H1 (cell line): ENCODE measurements around the gene PRG3. TPM values are rescaled to one million over a fixed set of nuclear protein-coding genes. Genes with fewer than 3 reads are reported as not detected.
A peak's percentile ranks its signal among the peaks of the same experiment; 100 is the strongest.

Source experiments
- CTCF ChIA-PET: fragments of 300-600 bp; sonication (Branson Sonifier 250); formaldehyde crosslinking; loops from one replicate; lab custom pipeline; 2021; ENCODE audit not compliant: partially characterized antibody; lab: Charles Lee
- POLR2A ChIA-PET: fragments of 300-600 bp; sonication (Branson Sonifier 250); formaldehyde crosslinking; loops from one replicate; lab custom pipeline; 2021; ENCODE audit warnings: inconsistent platforms; ENCODE audit not compliant: partially characterized antibody; lab: Charles Lee
- DNase-seq, 2 experiments: peaks; one replicate each; pipeline versions ENCODE4 v3.0.0 to v3.0.0-alpha.2; 2010 to 2022; ENCODE audit warnings: low spot score in 2 of 2, low read depth in 1 of 2, mixed read lengths in 1 of 2
- FAIRE-seq: peaks from 2 replicates; lab custom pipeline; 2011; peaks lifted over from hg19 to GRCh38; lab: Jason Lieb, UNC
- H2AFZ ChIP-seq: 2 replicates; pipeline ENCODE4 v1.8.1; 2012; ENCODE audit warnings: low read length, inconsistent platforms
- H2AK5ac ChIP-seq: 2 replicates; pipeline ENCODE4 v1.6.1; 2013; ENCODE audit warnings: low read depth, low read length
- H2BK120ac ChIP-seq: replicated peaks from 2 replicates; pipeline ENCODE3; 2013; ENCODE audit warnings: low read depth, low read length, inconsistent platforms
- H2BK12ac ChIP-seq: 2 replicates; pipeline ENCODE4 v1.6.1; 2013; ENCODE audit warnings: low read depth, low read length
- H2BK15ac ChIP-seq: 2 replicates; pipeline ENCODE4 v1.6.1; 2013; ENCODE audit warnings: low read length
- H2BK20ac ChIP-seq: 2 replicates; pipeline ENCODE4 v1.6.1; 2013; ENCODE audit warnings: low read length
- H2BK5ac ChIP-seq: 2 replicates; pipeline ENCODE4 v1.6.1; 2013; ENCODE audit warnings: low read depth, low read length
- H3K14ac ChIP-seq: 2 replicates; pipeline ENCODE4 v1.6.1; 2013; ENCODE audit warnings: inconsistent platforms; ENCODE audit not compliant: insufficient read length
- H3K18ac ChIP-seq: 2 replicates; pipeline ENCODE4 v1.6.1; 2013; ENCODE audit warnings: low read length; ENCODE audit errors: extremely low read depth
- H3K23ac ChIP-seq: 2 replicates; pipeline ENCODE4 v1.6.1; 2013; ENCODE audit warnings: inconsistent platforms; ENCODE audit not compliant: insufficient read length
- H3K23me2 ChIP-seq: 2 replicates; pipeline ENCODE4 v1.6.1; 2013; ENCODE audit warnings: low read depth, low read length
- H3K27ac ChIP-seq: 2 replicates; pipeline ENCODE4 v1.6.1; 2011; ENCODE audit warnings: low read depth, low read length, inconsistent platforms
- H3K27me3 ChIP-seq, 4 experiments: replicated peaks in 1 of 4; 1 replicate in 1 of 4; 2 replicates in 3 of 4; pipeline versions ENCODE4 v1.6.1 to v1.8.1; 2011 to 2013; ENCODE audit warnings: low read length in 3 of 4, mild to moderate bottlenecking in 3 of 4, inconsistent platforms in 2 of 4, mixed read lengths in 2 of 4, moderate library complexity in 1 of 4; ENCODE audit not compliant: control insufficient read depth in 3 of 4, insufficient read depth in 3 of 4; ENCODE audit errors: extremely low read depth in 1 of 4
- H3K36me3 ChIP-seq, 4 experiments: 2 replicates each; pipeline versions ENCODE4 v1.6.1 to v1.8.1; 2011 to 2013; ENCODE audit warnings: mild to moderate bottlenecking in 4 of 4, low read length in 3 of 4, moderate library complexity in 2 of 4, control low read depth in 1 of 4, inconsistent platforms in 1 of 4; ENCODE audit not compliant: insufficient read depth in 4 of 4, control insufficient read depth in 2 of 4
- H3K4ac ChIP-seq: replicated peaks from 2 replicates; pipeline ENCODE3; 2013; ENCODE audit warnings: low read length, low read depth, mixed read lengths, inconsistent platforms; ENCODE audit not compliant: insufficient read length
- H3K4me1 ChIP-seq, 4 experiments: replicated peaks in 1 of 4; 1 replicate in 1 of 4; 2 replicates in 3 of 4; pipeline versions ENCODE4 v1.6.1 to v1.8.1; 2011 to 2013; ENCODE audit warnings: low read length in 3 of 4, inconsistent platforms in 2 of 4, mixed read lengths in 1 of 4; ENCODE audit not compliant: insufficient read depth in 4 of 4, control insufficient read depth in 3 of 4
- H3K4me2 ChIP-seq, 2 experiments: 2 replicates each; pipeline versions ENCODE4 v1.6.1 to v1.8.1; 2011 to 2013; ENCODE audit warnings: low read depth in 2 of 2, low read length in 2 of 2, control low read depth in 1 of 2, inconsistent platforms in 1 of 2, mild to moderate bottlenecking in 1 of 2; ENCODE audit not compliant: insufficient read depth in 1 of 2
- H3K4me3 ChIP-seq, 4 experiments: fragments of 200-600, 300-600 bp in 1 of 4; sonication (generic), shearing (Covaris generic), sonication (Bioruptor Twin) in 1 of 4; 2 replicates each; pipeline versions ENCODE4 v1.5.1 to v1.8.1; 2011 to 2016; ENCODE audit warnings: low read length in 4 of 4, low read depth in 3 of 4, control low read depth in 2 of 4, inconsistent platforms in 2 of 4, mild to moderate bottlenecking in 2 of 4, mixed read lengths in 1 of 4, moderate library complexity in 1 of 4; ENCODE audit not compliant: insufficient read depth in 2 of 4; ENCODE audit errors: extremely low read depth in 1 of 4
- H3K56ac ChIP-seq: replicated peaks from 2 replicates; pipeline ENCODE3; 2013; ENCODE audit warnings: low read depth, mild to moderate bottlenecking, mixed read lengths, low read length, inconsistent platforms; ENCODE audit not compliant: insufficient read length
- H3K79me1 ChIP-seq: 2 replicates; pipeline ENCODE4 v1.6.1; 2013; ENCODE audit warnings: low read depth, low read length, control low read depth
- H3K79me2 ChIP-seq, 2 experiments: 2 replicates each; pipeline versions ENCODE4 v1.6.1 to v1.8.1; 2012 to 2013; ENCODE audit warnings: low read length in 2 of 2, mild to moderate bottlenecking in 2 of 2, inconsistent platforms in 1 of 2; ENCODE audit not compliant: insufficient read depth in 2 of 2, control insufficient read depth in 1 of 2
- H3K9ac ChIP-seq, 4 experiments: replicated peaks in 1 of 4; 1 replicate in 1 of 4; 2 replicates in 3 of 4; pipeline versions ENCODE4 v1.6.1 to v1.8.1; 2011 to 2013; ENCODE audit warnings: low read depth in 3 of 4, low read length in 3 of 4, control low read depth in 2 of 4, mild to moderate bottlenecking in 2 of 4, moderate library complexity in 2 of 4, inconsistent platforms in 1 of 4; ENCODE audit errors: extremely low read depth in 1 of 4
- H3K9me3 ChIP-seq, 2 experiments: 2 replicates each; pipeline versions ENCODE4 v1.6.1 to v1.8.1; 2012 to 2013; ENCODE audit warnings: mild to moderate bottlenecking in 2 of 2, moderate library complexity in 2 of 2, control low read depth in 1 of 2, inconsistent platforms in 1 of 2, low read depth in 1 of 2, low read length in 1 of 2, mixed read lengths in 1 of 2; ENCODE audit not compliant: insufficient read depth in 2 of 2
- H4K20me1 ChIP-seq, 2 experiments: replicated peaks in 1 of 2; 2 replicates each; pipeline versions ENCODE3 to v1.8.1; 2011 to 2013; ENCODE audit warnings: inconsistent platforms in 2 of 2, low read length in 2 of 2, mild to moderate bottlenecking in 1 of 2; ENCODE audit not compliant: insufficient read depth in 2 of 2, control insufficient read depth in 1 of 2
- H4K5ac ChIP-seq: 2 replicates; pipeline ENCODE4 v1.6.1; 2013; ENCODE audit warnings: low read length, low read depth, mixed read lengths, inconsistent platforms; ENCODE audit not compliant: insufficient read length
- H4K8ac ChIP-seq: 2 replicates; pipeline ENCODE4 v1.8.0; 2013; ENCODE audit warnings: mild to moderate bottlenecking, moderate library complexity, low read length, inconsistent platforms; ENCODE audit not compliant: insufficient read depth; ENCODE audit errors: extremely low read depth
- H4K91ac ChIP-seq: replicated peaks from 2 replicates; pipeline ENCODE3; 2013; ENCODE audit warnings: low read length, mixed read lengths, inconsistent platforms; ENCODE audit not compliant: insufficient read length
- CREB1 ChIP-seq: IDR thresholded peaks from 2 replicates; pipeline ENCODE4 v1.6.1; 2012; ENCODE audit warnings: inconsistent platforms
- JUN ChIP-seq: IDR thresholded peaks from 2 replicates; pipeline ENCODE4 v1.6.1; 2011; ENCODE audit warnings: low read depth, mild to moderate bottlenecking, improper control_type of control experiment, low read length
- JUND ChIP-seq: IDR thresholded peaks from 2 replicates; pipeline ENCODE4 v1.6.1; 2011; ENCODE audit warnings: mild to moderate bottlenecking, improper control_type of control experiment, low read length
- NANOG ChIP-seq: IDR thresholded peaks from 2 replicates; pipeline ENCODE4 v1.6.1; 2011; ENCODE audit warnings: low read length, low read depth, mild to moderate bottlenecking, inconsistent platforms; ENCODE audit not compliant: insufficient read depth, poor library complexity, severe bottlenecking
- RAD21 ChIP-seq, 2 experiments: IDR thresholded peaks in 1 of 2; conservative IDR thresholded peaks in 1 of 2; 2 replicates each; pipeline ENCODE4 v1.6.1; 2011; ENCODE audit warnings: low read depth in 2 of 2, low read length in 2 of 2, improper control_type of control experiment in 1 of 2, inconsistent platforms in 1 of 2, mild to moderate bottlenecking in 1 of 2, moderate library complexity in 1 of 2
- RFX5 ChIP-seq: IDR thresholded peaks from 2 replicates; pipeline ENCODE4 v1.6.1; 2011; ENCODE audit warnings: low read depth, low read length, improper control_type of control experiment, borderline replicate concordance
- RXRA ChIP-seq: IDR thresholded peaks from 2 replicates; pipeline ENCODE4 v1.6.1; 2011; ENCODE audit warnings: low read depth, mild to moderate bottlenecking, low read length, moderate library complexity; ENCODE audit not compliant: insufficient read depth
- TAF1 ChIP-seq: IDR thresholded peaks from 2 replicates; pipeline ENCODE4 v1.6.1; 2011; ENCODE audit warnings: mild to moderate bottlenecking, low read depth, low read length
- TCF12 ChIP-seq: IDR thresholded peaks from 2 replicates; pipeline ENCODE4 v1.6.1; 2011; ENCODE audit warnings: low read depth, mild to moderate bottlenecking, low read length
- TEAD4 ChIP-seq: IDR thresholded peaks from 2 replicates; pipeline ENCODE4 v1.6.1; 2012; ENCODE audit warnings: low read depth, low read length, inconsistent platforms, mixed read lengths
- WGBS, 2 experiments: shearing (Covaris generic) in 1 of 2; methylation state at CpG; one replicate each; pipeline versions ENCODE4 v1.1.6 to v1.1.7; 2013 to 2015; ENCODE audit warnings: low lambda C conversion rate in 2 of 2, mixed read lengths in 2 of 2, inconsistent platforms in 1 of 2, low coverage in 1 of 2, missing lambda C conversion rate in 1 of 2; ENCODE audit not compliant: insufficient replicate concordance in 2 of 2, insufficient coverage in 1 of 2, insufficient read length in 1 of 2; ENCODE audit errors: extremely low coverage in 1 of 2, missing lambda C conversion rate in 1 of 2; 5-methylcytosine and 5-hydroxymethylcytosine counted together
- polyA plus RNA-seq, 7 experiments: library from polyadenylated mRNA; depleted of rRNA in 3 of 7; stranded (reverse) in 5 of 7; unstranded in 2 of 7; fragments of >200 nt in 5 of 7; fragments of 200-250 nt in 2 of 7; gene quantifications; 1 replicate in 5 of 7; 2 replicates in 1 of 7; 4 replicates in 1 of 7; pipeline versions ENCODE4 v1.2.1 to v1.2.3, GENCODE V29; 2011 to 2013; ENCODE audit warnings: missing spikeins in 2 of 7, mixed read lengths in 2 of 7
- total RNA-seq: library from RNA; stranded (reverse); fragmentation: NEBNext Ultra II Directional; extraction: Animal tissue kit (Norgen Biotek cat#: 25700); gene quantifications from 2 replicates; pipeline ENCODE4 v1.2.1, GENCODE V29; 2021
- TF ChIP-seq, protein P1 (sequence below): IDR thresholded peaks from 2 replicates; pipeline ENCODE4 v1.6.1; 2012; ENCODE audit warnings: inconsistent platforms
- TF ChIP-seq, protein P2 (sequence below): IDR thresholded peaks from 2 replicates; pipeline ENCODE4 v1.6.1; 2012; ENCODE audit warnings: inconsistent platforms

Gene PRG3
- total and polyA plus RNA-seq, 2 of the 8 experiments (the other 6 are each of a cell fraction or from before 2014, with no cell fraction given): not detected

DNA sequence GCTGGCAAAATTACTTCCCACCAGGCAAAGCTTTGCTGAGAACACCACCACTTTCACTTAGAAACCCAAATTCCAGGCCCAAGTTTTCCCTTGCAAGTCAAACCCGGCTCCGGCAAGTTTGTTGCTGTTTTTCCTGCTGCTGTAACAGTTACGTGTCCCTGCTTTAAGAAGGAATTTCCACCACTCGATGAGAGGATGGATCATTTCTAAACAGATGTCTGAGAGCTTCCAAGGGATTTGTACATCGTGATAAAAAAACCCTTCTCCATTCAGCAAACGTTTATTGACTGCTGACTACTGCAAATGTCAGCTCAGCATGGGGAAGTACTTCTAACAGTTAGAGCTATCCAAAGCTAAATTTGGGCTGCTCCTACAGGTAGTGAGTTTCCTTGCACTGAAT is 23.1 kb downstream of the PRG3 start:
- Histone ChIP-seq H3K4me2 (no peak overlapping the region), H4K5ac (no peak overlapping the region), H2BK5ac (no peak overlapping the region), H4K20me1 (no peaks in the 10 kb centered on the region), H3K27ac (no peak overlapping the region), H4K8ac (no peak overlapping the region), H3K4me3 (no peak overlapping the region), H3K9ac (no peak overlapping the region), H2BK120ac (no peak overlapping the region), H2BK15ac (0 out of 2 replicates have a peak overlapping the region, but pooled peaks have one; percentile 16), H2AK5ac (no peak overlapping the region), H4K91ac (no peak overlapping the region), H3K79me2 (no peaks in the 10 kb centered on the region), H2BK12ac (no peak overlapping the region), H3K23me2 (no peaks in the 10 kb centered on the region; the same call in 1 of the 2 replicates), H3K4me1 (peaks cover 0 to 6% (median 3%) of the 10 kb centered on the region in 4 experiments; a peak in 4 of 7 replicates), H3K4ac (no peak overlapping the region), H3K9me3 (no peaks in the 10 kb centered on the region), H3K18ac (no peak overlapping the region), H3K27me3 (no peaks in the 10 kb centered on the region; a peak in 1 of 7 replicates), H3K14ac (no peak overlapping the region), H3K36me3 (no peaks in the 10 kb centered on the region), H2BK20ac (no peak overlapping the region), H3K23ac (no peak overlapping the region), H2AFZ (no peak overlapping the region), H3K56ac (no peak overlapping the region), H3K79me1 (no peaks in the 10 kb centered on the region)
- FAIRE-seq: no peak
- WGBS, 2 experiments: 78% methylated on average over 6 of the region's 6 CpGs; no CpG with 5 or more reads in 1 of the 2 experiments
- POLR2A ChIA-PET: interaction anchor here (1.3 to 1.6 kb wide), 2 partner anchors 22 to 48 kb away, joined by 3 to 5 read pairs; partner anchors contain the start of gene SSRP1
- DNase-seq: no peak
- CTCF ChIA-PET: interaction anchor here (1.1 to 2.7 kb wide), 9 partner anchors 9 to 169 kb away, joined by 3 to 13 read pairs (median 5); no protein-coding TSS in a partner anchor
- TF ChIP-seq RFX5: no peak
- TF ChIP-seq CREB1: no peak
- TF ChIP-seq TEAD4: no peak
- no peak for TF ChIP-seq JUND
- TF ChIP-seq NANOG: no peak
- TF ChIP-seq, protein P1, sequence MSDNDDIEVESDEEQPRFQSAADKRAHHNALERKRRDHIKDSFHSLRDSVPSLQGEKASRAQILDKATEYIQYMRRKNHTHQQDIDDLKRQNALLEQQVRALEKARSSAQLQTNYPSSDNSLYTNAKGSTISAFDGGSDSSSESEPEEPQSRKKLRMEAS: no peak
- TF ChIP-seq, protein P2, sequence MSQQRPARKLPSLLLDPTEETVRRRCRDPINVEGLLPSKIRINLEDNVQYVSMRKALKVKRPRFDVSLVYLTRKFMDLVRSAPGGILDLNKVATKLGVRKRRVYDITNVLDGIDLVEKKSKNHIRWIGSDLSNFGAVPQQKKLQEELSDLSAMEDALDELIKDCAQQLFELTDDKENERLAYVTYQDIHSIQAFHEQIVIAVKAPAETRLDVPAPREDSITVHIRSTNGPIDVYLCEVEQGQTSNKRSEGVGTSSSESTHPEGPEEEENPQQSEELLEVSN: no peak
- TF ChIP-seq TCF12: no peak
- no peak for TF ChIP-seq JUN
- TF ChIP-seq RXRA: no peak
- no peak for TF ChIP-seq TAF1
- TF ChIP-seq RAD21 (IDR thresholded peaks at IDR 0.05 in 1 of 2, conservative IDR thresholded peaks at IDR 0.05 in 1 of 2; ENCODE audit: low read depth in 2 of 2, low read length in 2 of 2): no peak
